Measurements from ENCODE around the gene C2orf15.
"Not testable (repeated sequence)": the region's sequence is repeated elsewhere in the genome, so short reads cannot be mapped to it uniquely, and the experiment has no call there.

Gene C2orf15

GRCh38 chr2:99184811-99185210 lies 43.3 kb downstream of the C2orf15 start:
- Histone ChIP-seq H3K9me3 (ENCODE audit: control insufficient read depth, insufficient read depth, low read length) (no peaks in the 10 kb centered on the region), H3K4me1 (ENCODE audit: insufficient read depth, low read length) (0 out of 2 replicates have a peak, but pooled peaks cover 4% of the 10 kb centered on the region), H3K36me3 (ENCODE audit: insufficient read depth, low read length) (0 out of 2 replicates have a peak, but pooled peaks cover 4% of the 10 kb centered on the region), H3K9ac (ENCODE audit: low read depth, low read length) (no peak overlapping the region)

- Histone ChIP-seq H3K36me3 (ENCODE audit: insufficient read depth, low read length) (0 out of 2 replicates have a peak, but pooled peaks cover 4% of the 10 kb centered on the region), H3K4me1 (ENCODE audit: insufficient read depth, low read length) (0 out of 2 replicates have a peak, but pooled peaks cover 4% of the 10 kb centered on the region), H3K9me3 (ENCODE audit: control insufficient read depth, insufficient read depth, low read length) (no peaks in the 10 kb centered on the region), H3K9ac (ENCODE audit: low read depth, low read length) (no peak overlapping the region)
Measured at GRCh38 chr2:99187011-99187410, 45.5 kb downstream of the C2orf15 start.

- H3K36me3 ChIP-seq (ENCODE audit: insufficient read depth, low read length): 0 out of 2 replicates have a peak, but pooled peaks cover 4% of the 10 kb centered on the region
Measured at GRCh38 chr2:99188357-99188756, 46.9 kb downstream of the C2orf15 start.

GRCh38 chr2:99190548-99190947 lies 49.0 kb downstream of the C2orf15 start:
- H3K36me3 ChIP-seq (ENCODE audit: insufficient read depth, low read length): peaks cover 7% of the 10 kb centered on the region; the same call in 1 of the 2 replicates

More at GRCh38 chr2:99188357-99188756, 46.9 kb downstream of the C2orf15 start:
- Histone ChIP-seq H3K9ac (ENCODE audit: low read depth, low read length) (no peak overlapping the region), H3K4me1 (ENCODE audit: insufficient read depth, low read length) (no peaks in the 10 kb centered on the region), H3K9me3 (ENCODE audit: control insufficient read depth, insufficient read depth, low read length) (no peaks in the 10 kb centered on the region)

GRCh38 chr2:99192364-99192763 lies 50.9 kb downstream of the C2orf15 start:
- H3K9me3 ChIP-seq (ENCODE audit: control insufficient read depth, insufficient read depth, low read length); H3K9ac ChIP-seq (ENCODE audit: low read depth, low read length); H3K4me1 ChIP-seq (ENCODE audit: insufficient read depth, low read length): not testable (repeated sequence)
- peaks cover 16% of the 10 kb centered on the region; the same call in 1 of the 2 replicates for H3K36me3 ChIP-seq (ENCODE audit: insufficient read depth, low read length)

More at GRCh38 chr2:99190548-99190947, 49.0 kb downstream of the C2orf15 start:
- no peak overlapping the region for H3K9ac ChIP-seq (ENCODE audit: low read depth, low read length)
- no peaks in the 10 kb centered on the region for H3K9me3 ChIP-seq (ENCODE audit: control insufficient read depth, insufficient read depth, low read length)
- H3K4me1 ChIP-seq (ENCODE audit: insufficient read depth, low read length): no peaks in the 10 kb centered on the region

- Histone ChIP-seq H3K4me1 (ENCODE audit: insufficient read depth, low read length) (no peaks in the 10 kb centered on the region), H3K36me3 (ENCODE audit: insufficient read depth, low read length) (peaks cover 23% of the 10 kb centered on the region; the same call in 1 of the 2 replicates), H3K9ac (ENCODE audit: low read depth, low read length) (no peak overlapping the region), H3K9me3 (ENCODE audit: control insufficient read depth, insufficient read depth, low read length) (no peaks in the 10 kb centered on the region)
Measured at GRCh38 chr2:99198103-99198841, 56.8 kb downstream of the C2orf15 start.

GRCh38 chr2:99200076-99200800 lies 58.7 kb downstream of the C2orf15 start:
- Histone ChIP-seq H3K36me3 (ENCODE audit: insufficient read depth, low read length) (peaks cover 22% of the 10 kb centered on the region; the same call in 1 of the 2 replicates), H3K9me3 (ENCODE audit: control insufficient read depth, insufficient read depth, low read length) (0 out of 2 replicates have a peak, but pooled peaks cover 3% of the 10 kb centered on the region), H3K9ac (ENCODE audit: low read depth, low read length) (no peak overlapping the region), H3K4me1 (ENCODE audit: insufficient read depth, low read length) (no peaks in the 10 kb centered on the region)

Data from ES-I3 (cell line).